Stimulated activated CD4-positive, alpha-beta T cell treated with anti-CD3 and anti-CD28 coated beads, Interleukin-4, amount 100 ng/mL, for 24 hours (primary cell): ENCODE measurements around the gene CSE1L.
"Not testable (repeated sequence)": the region's sequence is repeated elsewhere in the genome, so short reads cannot be mapped to it uniquely, and the experiment has no call there.

Experiments used
- DNase-seq: peaks from one replicate; pipeline ENCODE4 v3.0.0-alpha.2; 2020

The CSE1L gene

GRCh38 chr20:49132995-49133478 is 86.9 kb downstream of the CSE1L start:
- DNase-seq: peak; percentile 19

GRCh38 chr20:49133571-49133970 is 87.5 kb downstream of the CSE1L start:
- DNase-seq: no peak

GRCh38 chr20:49134797-49135196 is 88.7 kb downstream of the CSE1L start:
- not testable (repeated sequence) for DNase-seq

GRCh38 chr20:49136817-49137571 is 90.9 kb downstream of the CSE1L start:
- DNase-seq: no peak

- DNase-seq: no peak
Measured at GRCh38 chr20:49138431-49138830, 92.3 kb downstream of the CSE1L start.

- DNase-seq: no peak
Measured at GRCh38 chr20:49140411-49140810, 94.3 kb downstream of the CSE1L start.

GRCh38 chr20:49140834-49141233 is 94.7 kb downstream of the CSE1L start:
- no peak for DNase-seq
